Stimulated activated CD8-positive, alpha-beta memory T cell treated with anti-CD3 and anti-CD28 coated beads, Interleukin-12 subunit alpha, Interleukin-12 subunit beta, amount 100 ng/mL, for 24 hours (primary cell): ENCODE measurements around the gene LPCAT1.
"Not testable (repeated sequence)": the region's sequence is repeated elsewhere in the genome, so short reads cannot be mapped to it uniquely, and the experiment has no call there.

ENCODE experiments used
- DNase-seq: peaks from one replicate; pipeline ENCODE4 v3.0.0-alpha.2; 2020; ENCODE audit errors: extremely low read depth

LPCAT1 gene

DNA sequence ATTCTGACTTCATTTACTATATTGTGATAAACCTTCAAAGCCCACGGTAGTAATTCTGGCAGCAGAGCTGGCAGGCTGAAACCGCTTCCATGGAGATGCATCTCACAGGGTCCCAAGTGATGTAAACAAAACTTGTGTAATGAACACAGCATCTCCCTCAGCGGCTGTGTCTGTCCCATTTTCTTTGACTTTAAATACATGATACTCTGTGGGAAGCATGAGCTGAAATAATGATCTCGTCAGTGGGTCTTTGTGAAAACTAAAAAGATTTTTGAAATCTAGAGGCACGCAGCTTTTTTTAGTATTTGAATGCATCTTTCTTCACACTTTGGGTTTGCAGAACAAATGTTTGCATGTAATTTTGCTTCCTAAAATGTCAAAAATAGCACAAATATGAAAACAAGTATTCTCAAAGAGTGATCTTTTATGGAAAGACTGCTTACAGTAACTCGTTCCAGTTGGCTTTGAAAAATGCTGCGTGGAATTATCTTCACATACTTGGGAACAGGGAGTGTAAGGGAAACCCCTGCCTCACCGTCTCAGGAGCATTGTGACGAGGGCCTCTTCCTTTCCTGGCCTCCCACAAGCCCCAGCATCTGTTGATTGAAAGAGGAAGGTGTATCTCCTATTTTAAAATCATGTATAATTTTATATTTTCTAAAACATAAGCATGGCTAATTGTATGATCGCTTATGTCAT, 18.1 kb upstream of the LPCAT1 start:
- DNase-seq, result no peak

DNA sequence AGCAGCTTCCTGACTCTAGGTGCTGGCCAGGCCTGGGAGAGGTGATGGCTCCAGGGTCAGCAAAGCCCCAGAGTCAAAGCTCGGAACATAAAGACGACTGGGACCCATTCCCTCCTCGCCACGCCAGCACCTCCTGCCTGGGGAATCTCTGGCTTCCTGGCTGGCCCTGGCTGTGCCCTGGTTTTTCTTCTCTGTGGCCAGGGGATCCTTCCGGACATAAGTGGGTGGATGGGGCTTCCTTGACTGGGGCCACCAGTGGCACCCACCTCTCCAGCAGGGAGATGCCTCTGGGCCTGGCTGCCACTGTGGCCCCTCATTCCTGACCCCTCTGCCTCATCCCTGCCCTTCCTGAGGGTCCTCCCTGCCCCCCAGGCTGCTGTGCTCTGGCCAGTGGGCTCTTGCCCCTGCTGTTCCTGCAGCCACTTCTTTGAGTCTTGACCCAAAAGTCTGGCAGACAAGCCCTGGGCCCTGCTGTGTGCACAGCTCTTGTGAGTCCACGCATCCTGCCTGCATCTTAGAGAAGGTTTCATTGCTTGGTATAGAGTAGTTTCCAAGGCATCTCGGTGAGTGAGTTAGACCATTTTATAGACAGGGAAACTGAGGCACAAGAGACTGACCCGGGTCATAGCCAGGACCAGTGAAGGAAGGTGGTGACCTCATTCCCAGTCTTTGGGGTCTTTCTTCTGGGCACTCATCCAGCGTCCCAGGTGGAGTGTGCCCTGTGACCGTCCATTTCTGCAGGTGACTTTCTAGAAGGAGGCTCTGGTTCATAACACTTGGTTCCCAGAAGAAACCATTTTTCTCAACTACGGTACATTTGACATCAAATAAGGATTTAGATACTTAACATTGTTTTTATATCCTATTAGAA, 17.3 kb upstream of the LPCAT1 start:
- no peak for DNase-seq

DNA sequence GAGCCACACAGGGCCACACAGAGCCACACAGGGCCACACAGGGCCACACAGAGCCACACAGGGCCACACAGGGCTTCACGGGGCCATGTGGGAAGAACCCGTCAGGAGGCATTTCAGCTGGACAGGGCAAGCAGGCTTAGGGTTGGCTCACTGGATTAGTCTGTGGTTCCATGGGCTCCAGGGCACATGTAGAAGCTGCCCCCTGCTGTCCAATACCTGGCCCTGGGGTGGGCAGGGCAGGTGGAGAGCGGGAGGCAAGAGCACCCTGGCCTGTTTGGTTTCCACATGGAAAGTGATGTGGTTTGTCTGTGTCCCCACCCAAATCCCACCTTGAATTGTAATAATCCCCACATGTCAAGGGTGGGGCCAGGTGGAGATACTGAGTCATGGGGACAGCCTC, 16.4 kb upstream of the LPCAT1 start:
- no peak for DNase-seq

DNA sequence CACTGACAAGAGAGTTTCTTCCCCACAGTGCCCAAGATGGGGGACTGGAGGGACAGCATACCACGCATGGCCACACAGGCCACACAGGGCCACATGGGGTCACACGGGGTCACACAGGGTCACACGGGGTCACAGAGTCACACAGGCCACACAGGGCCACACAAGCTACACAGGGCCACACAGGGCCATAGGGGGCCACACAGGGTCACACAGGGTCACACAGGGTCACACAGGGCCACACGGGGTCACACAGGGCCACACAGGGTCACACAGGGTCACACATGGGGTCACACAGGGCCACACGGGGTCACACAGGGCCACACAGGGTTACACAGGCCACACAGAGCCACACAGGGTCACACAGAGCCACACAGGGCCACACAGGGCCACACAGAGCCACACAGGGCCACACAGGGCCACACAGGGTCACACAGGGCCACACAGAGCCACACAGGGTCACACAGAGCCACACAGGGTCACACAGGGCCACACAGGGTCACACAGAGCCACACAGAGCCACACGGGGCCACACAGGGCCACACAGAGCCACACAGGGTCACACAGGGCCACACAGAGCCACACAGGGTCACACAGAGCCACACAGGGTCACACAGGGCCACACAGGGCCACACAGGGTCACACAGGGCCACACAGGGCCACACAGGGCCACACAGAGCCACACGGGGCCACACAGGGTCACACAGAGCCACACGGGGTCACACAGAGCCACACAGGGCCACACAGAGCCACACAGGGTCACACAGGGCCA, 15.8 kb upstream of the LPCAT1 start:
- not testable (repeated sequence) for DNase-seq

DNA sequence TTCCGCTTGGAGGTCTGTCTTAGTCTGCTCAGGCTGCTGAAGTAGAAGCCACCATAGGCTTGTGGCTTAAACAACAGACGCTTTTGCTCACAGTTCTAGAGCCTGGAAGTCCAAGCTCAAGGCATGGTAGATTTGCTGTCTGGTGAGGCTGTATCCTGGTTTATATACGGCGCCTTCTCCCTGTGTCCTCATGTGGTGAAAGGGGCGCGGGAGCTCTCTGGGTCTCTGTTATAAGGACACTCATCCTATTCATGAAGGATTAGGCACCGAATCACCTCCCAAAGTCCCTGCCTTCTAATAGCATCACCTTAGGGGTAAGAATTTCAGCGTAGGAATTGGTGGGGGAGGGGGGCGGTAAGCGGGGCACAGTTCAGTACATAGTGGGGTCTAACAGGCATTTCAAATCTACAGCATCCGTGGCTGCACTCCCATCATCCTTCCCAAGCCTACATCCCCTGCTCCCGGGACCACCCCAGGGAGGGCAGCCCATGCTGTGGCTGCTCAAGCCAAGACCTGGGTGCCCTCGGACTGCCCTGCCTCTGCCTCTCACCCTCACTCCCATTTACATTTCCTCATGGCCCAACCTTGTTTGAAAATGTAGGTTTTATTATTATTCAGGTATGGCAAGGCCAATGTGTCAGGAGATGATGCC, 15.1 kb upstream of the LPCAT1 start:
- no peak for DNase-seq

DNA sequence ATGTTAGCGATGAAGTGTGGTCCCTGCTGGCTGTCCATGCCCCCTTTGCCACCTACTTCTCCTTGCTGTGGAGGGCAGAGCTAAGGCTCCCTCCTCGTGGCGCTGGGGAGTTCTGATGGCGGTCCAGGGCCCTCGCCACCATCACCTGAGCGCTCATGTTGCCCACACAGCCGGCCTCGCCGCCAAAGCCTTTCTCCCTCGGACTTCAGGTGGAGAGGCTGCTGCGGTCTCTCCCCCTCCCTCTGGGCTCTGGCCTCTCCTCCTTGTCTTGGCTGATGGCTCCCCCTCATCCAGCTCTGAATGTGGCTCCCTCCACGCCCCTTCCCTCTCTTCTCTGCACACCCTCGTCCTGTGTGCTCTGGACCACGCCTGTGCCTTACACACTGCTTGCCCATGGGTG, 14.5 kb upstream of the LPCAT1 start:
- DNase-seq, result no peak

DNA sequence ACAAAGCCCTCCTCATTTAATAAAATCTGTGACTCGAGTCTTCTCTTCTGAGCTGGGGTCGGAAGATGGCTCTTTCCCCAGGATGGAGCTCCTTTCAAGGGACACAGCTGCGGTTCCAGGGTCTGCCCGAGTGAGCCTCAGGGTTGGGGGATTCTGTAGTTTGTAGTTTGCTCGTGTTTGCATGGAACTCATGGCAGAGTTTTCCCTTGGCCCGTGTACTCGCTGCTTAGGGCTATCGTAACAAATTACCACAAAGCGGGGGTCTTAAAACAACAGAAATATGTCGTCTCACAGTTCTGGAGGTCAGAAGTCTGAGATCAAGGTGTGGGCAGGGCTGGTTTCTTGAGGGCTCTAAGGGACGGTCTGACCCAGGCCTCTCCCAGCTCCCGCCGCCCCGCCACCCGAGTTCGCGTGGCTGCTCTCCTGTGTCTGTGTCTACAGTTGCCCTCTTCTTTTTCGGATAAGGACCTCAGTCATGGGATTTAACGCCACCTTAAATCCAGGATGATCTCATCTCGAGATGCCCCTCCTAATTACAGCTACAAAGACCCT, 13.9 kb upstream of the LPCAT1 start:
- DNase-seq, result no peak

DNA sequence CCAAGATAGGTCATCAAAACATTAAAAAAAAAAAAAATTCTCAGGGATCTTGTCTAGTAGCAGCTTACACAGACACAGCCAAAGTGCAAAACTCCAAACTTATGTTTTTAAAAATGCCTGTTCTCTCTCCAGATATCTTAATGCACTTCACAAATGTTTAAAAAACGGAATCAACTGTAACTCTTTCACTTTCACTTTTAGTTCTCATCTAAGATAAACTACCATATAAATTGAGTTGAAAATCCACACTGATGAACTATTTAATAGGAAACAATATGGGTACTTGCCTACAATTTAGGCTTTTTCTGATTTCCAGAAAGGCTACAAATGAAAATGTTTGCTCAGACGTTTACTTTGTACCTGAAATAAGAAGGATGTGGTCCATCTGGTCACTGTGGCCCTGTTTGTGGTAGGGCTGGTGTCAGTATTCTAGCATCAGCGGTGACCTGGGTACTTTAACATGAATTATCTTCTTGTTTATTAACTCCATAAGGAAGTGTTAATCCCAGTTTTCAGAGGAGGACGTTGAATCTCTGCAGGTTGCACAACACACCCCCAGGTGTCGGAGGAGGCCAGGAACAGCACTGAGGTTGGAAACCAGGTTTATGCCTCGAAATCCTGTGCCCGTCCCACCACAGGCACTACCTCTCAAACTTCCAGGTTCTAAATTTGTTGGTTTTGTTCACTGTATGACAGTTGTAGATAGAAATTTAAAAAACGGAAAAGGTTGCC, 13.3 kb upstream of the LPCAT1 start:
- no peak for DNase-seq

DNA sequence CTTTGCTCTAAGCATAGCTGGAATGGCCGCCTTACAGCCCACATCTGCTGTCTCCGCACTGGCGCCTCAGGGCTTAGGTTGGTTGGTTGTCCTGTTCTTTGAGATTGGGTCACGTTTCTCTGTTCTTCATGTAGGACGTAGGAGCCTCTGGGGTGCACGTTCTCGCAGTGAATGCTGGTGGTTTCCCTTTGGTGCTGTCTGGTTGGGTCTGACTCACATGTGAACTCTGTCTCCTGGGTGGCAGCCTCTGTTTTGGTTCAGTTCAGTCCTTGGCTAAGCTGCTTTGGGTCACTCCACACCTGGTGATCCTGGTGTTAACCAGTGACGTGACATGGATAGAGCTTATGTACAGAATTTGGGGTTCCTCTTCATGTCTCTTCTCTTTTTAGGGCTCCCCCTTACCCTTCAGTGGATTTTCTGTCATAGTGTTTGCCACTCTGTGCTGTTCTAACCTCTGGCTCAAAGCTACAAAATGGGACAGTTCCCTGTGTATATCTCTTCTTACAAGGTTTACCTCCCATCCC, 12.6 kb upstream of the LPCAT1 start:
- DNase-seq, result peak; percentile 40

DNA sequence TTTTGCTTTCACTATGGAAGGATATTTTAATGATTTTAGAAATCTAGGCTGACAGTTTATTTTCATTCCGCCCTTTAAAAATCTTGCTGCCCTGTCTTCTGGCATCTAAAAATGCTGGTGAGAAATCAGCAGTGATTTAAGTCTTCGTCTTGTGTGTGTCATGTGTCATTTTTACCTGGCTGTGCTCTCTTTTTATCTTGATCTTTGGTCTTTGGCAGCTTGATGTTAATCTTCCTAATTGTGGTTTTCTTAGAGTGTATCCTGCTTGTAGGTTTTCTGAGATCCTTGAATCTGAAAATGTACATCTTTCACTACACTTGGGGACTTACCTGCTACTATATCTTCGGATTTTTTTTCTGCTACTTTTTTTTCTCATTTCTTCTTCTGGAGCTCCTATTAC, 11.9 kb upstream of the LPCAT1 start:
- no peak for DNase-seq

DNA sequence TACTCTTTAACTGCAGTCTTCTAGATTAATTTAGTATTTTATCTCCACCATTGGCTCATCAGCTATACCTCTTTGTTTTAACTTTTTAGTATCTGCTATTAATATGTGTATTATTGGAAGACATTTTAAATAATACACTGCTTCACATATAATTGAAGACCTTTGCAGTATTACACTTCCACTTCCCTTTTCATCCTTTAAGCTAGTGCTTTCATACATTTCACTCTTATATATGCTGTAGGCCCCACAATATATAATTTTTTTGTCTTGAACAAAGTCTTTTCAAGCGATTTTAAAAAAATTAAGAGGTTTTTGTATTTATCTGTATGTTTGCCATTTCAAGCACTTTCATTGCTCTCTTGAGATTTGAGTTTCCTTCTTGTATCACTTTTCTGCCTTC, 8.6 kb upstream of the LPCAT1 start:
- DNase-seq, result no peak

DNA sequence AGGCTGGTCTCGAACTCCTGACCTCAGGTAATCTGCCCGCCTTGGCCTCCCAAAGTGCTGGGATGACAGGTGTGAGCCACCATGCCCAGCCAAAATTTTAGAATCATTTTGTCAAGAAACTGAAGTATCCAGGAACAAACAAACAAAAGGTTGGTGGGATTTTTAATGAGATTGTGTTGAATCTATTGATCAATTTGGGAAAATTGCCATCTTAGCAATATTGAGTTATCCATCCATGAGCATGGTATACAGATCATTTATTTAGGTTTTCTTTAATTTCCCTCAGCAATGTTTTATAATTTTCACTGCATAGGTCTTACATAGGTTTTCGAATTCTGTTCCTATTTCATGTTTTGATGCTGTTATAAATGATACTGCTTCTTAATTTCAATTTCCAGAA, 5.7 kb upstream of the LPCAT1 start:
- no peak for DNase-seq

DNA sequence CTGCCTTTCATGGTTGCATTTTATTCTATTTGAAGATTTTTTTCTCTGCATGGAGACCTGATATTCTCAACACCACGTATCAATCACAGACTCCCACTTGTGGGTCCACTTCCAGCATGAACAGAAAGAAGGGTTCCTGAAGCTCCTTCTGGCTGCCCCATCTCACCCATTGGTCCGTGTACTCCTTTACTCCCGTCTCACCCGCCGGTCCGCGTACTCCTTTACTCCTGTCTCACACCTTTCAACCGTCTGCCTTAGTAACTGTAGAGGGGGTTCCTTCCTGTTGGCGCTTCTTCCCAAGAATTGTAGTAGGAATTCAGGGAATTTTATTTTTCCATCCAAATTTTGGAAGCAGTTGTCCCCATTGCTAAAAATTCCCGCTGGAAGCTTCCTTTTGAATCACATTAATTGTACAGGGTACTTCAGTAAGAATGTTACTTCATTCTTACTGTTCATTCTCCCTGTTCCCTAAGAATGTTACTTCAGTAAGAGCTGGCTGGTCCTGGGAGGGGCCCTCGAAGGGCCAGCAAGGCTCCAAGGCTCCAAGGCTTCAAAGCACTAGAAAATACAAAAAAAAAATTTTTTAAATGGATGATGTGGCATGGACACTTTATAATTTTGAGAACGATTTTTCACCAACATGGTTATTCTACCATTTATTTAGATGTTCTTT, 3.9 kb upstream of the LPCAT1 start:
- DNase-seq, result no peak

DNA sequence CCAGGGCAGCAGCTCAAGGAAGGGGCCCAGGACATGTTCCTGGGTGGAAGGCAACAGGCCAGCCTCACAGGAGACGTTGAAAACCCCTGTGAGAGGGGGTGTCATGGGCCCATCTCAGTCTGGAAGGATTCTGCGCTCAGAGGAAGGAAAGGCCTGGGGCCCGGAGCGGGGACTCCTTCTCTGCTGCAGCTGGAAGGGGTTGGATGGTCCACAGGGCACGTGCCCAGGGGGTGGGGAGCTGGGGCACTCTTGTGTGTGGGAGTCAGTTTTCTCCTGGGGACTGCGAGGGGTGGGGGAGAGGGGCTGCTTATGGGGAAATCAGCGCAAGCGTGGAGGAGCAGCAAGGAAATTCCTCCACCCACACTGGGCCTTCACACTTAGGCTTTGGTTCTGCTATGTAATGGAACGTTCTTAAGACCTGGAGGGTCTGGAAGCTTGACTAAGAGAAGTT, 2.9 kb upstream of the LPCAT1 start:
- DNase-seq, result no peak

DNA sequence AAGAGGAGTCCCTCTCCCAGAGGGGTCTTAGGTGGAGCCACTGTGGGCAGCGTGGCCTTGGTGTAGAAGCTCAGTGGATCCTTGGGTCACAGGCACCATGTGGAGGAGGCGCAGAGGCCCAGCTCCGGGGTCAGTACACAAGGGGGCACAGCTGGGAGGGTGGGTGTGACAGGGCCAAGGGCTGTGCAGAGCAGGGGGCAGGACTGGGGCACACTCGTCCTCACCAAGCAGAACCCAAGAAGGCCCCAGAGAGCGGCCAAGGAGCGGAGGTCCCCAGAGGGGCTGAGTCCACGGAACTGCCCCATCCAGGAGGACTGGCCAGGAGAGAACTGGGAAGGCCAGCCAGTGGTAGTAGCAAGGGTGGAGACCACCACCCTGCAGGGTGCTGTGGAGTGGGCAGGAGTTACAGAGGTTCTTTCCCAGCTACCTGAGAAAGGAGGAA, 2.5 kb upstream of the LPCAT1 start:
- no peak for DNase-seq

DNA sequence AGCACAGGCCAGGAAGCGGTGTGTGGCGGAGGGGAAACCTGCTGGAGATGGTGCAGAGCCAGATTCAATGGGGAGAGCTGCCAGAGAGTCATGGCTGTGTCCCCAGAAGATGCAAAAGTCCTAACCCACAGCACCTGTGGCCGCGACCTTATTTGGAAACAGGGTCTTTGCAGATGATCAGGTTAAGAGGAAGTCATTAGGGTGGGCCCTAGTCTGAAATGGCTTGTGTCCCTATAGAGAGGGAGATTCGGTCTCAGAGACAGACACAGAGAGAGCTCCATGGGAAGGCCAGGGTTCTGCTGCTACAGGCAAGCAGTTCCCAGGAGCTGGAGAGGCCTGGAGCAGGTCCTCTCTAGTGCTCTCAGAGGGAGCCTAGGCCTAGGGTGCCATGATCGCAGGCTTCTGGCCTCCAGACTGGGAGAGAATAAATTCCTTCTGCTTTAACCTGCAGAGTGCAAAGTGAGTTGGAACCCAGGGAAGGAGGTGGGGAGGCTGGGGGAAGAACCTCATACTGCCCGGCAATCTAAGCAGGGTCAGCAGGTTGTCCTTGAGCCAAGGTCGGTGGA, 1.9 kb upstream of the LPCAT1 start:
- DNase-seq, result no peak

DNA sequence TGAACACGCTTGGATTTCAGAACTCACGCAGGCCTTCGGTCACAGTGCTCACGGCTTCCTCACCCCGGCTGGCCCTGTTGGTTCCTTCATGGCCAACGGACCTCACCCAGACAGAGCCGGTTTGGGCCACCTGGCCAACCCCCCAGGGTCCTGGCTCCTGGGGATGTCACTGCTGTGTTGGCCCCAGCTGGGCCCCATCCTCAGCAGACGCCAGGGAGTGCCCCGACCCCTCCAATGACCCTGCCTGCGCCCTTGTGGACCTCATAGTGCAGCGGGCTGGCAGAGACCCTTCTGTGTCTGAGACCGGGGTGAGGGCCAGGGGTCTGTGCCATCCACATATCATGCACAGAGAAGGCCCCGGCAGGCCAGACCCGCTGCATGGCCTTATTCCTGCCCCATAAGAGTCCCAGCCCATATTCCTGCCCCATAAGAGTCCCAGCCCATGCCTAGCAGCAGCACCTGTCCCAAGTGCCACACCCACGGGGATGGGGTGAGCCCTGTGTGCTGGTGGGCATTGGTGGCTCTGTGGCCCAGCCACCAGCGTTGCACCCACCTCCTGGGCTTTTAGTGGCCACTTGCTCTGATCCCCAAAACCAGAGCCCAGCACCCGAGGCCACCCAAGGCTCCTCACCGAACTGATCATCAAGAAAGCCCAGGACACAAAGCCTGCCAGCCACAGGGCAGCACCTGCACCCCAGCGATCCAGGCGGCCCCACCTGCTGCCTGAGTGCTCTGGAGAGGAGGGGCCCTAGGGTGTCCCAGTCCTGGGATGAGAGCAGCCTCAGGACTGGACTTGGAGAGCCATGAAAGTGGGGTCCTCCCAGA, 1.3 kb upstream of the LPCAT1 start:
- DNase-seq, result no peak

DNA sequence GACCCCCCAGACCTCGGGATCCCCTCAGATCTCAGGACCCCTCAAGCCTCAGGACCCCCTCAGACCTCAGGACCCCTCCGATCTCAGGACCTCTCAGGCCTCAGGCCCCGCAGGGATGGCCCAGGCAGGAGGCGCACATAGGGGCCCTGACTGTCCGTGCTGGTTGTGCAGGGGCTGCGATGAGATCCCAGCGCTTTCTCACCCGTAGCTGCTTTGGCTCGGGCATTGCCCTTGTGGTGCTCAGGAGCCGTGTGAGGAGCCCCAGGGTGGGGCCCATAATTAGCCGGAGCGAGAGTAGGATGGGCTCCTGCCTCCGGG, 680 bp upstream of the LPCAT1 start:
- DNase-seq, result no peak

DNA sequence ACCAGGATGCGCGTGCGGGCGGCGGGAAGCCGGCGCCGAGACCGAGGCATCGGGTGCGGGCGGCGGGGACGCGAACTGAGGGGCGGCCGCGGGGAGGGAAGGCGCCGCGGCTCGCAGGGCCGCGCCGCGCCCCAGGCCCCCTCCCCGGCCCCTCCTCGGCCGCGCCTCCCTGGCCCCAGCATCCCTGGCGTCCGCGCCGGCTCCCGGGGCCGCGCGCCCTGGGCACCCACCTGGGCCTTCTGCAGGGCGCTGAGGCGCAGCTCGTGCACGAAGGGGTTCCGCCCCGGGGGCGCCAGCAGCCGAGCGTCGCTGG, 324 bp downstream of the LPCAT1 start:
- DNase-seq, result no peak
